Measurements from ENCODE around the gene CSRNP3.
"Not testable (repeated sequence)": the region's sequence is repeated elsewhere in the genome, so short reads cannot be mapped to it uniquely, and the experiment has no call there.

CSRNP3 gene

DNA sequence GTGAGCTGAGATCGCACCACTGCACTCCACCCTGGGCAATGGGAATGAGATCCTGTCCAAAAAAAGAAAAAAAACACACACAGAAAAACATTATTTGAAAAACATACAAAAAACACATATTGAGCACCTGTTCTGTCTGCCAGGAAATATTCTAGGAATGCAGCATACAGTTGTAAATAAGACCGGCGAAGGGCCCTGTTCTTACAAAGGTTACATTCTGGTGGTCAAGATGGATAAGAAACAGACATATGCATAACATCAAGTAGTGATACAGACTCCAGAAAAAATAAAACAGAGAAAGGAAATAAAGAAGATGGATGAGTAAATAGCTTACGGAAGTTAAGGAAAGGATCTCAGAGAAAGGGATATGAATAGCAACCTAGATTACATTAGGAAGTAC is 164.8 kb downstream of the CSRNP3 start:
- DNase-seq (ENCODE audit: low read depth in 2 of 2), result no peak

DNA sequence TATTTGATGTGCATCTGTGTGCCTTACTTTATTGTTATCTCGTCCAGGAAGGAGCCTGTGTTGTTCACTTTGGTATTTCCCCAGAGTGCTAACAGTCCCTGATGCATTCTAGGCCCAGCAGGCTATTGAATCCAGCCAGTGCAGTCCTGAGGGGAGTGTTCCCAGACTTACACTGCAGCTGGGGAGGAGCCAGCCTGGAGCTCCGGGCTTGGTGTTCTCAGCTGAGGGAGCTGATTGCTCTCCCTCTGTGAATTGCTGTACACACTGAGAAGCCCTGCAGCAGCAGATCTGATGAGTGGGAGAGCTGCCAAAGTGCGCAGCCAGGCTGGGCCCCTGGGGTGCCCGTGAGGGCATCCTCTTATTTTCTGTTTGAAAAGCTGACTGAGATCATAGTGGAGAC is 165.4 kb downstream of the CSRNP3 start:
- no peak for DNase-seq (ENCODE audit: low read depth in 2 of 2)

DNA sequence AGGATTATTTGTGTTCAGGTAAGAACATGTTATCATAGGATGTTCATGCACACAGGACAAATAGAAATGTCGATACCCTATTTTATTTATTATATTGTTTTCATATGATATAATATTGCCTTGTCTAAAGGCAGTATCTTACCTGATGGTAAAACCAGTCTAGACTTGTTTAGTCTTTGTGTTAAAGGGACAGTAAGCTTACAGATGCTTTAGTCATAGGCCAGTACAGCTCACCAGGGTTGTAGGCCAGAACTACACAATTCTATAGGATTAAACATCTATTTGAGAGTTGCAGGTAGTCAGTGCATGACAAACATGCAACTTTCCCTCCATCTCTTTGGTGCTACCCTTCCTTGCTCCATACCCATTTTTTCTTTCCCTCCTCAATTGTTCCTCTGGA is 166.0 kb downstream of the CSRNP3 start:
- DNase-seq (ENCODE audit: low read depth in 2 of 2), result no peak

DNA sequence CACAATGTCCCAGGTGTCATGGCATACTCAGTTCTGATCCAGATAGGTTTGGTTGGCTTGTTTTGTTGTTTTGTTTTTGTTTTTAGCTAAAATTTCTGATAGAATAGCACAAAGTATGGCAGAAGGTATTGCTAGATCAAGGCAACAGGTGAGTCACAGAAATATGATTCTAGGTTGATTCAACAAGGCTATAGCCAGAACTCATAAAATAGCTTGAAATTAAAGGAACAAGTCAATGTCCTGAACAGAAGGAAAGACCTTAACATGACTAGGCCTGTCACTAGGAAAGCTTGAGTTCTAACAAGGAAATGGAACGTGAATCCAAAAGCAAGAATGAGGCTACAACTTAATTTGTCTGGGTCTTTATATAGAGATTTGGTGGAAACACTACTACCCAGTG is 167.5 kb downstream of the CSRNP3 start:
- DNase-seq (ENCODE audit: low read depth in 2 of 2), result no peak

DNA sequence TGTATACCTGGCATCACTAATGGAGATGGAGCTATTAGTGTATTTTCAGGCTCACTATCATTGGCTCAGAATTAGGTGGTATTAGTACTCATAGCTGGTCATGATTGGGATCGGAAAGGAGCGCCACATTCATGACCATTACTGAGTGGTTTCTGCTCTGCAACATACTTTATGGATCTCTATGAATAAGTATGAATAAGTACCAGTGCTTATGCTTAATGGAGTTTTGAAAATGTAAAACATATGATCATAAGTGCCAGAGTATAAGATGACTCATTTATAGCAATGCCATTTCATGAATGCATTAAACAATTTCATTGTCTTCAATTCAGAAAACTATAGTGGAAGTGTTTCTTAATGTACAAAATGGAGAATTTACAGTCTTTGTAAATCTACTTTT is 167.9 kb downstream of the CSRNP3 start:
- no peak for DNase-seq (ENCODE audit: low read depth in 2 of 2)

DNA sequence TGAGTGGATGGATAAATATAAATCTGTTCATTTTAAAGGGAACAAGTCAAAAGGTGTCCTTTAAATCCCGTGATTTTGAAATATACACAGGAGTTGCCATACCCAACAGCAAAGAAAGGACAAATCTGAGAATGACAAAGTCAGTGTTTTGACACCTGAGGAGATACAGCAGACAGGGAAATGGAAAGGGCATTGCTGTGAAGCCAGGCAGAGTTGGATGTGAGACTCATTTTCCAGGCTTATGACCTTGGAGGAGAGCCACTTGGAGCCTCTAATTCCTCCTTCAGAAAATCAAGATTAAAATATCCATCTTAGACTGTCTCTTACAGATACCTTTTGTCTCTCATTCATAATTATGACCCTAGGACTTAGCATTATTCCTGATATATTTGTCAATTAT is 170.0 kb downstream of the CSRNP3 start:
- DNase-seq (ENCODE audit: low read depth in 2 of 2), result no peak

DNA sequence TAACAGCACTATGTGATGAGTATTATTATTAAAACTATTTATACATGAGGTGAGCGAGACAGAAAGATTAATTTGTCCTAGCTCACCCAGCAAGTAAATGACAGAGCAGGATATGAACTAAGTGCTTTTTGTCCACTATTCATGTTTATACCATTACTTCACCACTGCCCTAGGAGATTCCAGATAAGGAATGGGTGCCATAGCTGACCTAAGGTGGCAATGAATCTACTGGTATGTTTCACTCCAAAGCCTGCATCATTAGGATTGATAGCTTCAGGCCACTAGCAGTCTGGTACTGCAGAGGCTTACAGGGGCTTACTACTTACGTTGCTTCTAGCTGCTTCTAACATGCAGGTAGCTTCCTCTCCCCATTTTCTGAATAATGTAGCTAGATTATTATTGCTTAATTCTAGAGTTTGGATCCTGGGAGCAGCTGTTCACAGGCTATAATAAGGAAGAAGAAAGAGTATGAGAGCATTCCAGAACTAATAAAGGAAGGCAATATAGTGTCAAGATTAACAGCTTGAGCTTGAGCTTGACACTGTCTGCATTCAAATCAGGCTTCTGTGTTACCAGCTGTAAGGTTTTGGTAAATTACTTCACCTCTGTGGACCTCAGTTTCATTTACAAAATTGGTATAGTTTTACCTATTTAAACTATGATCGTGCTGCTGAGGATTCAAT is 170.9 kb downstream of the CSRNP3 start:
- DNase-seq (ENCODE audit: low read depth in 2 of 2), result no peak

DNA sequence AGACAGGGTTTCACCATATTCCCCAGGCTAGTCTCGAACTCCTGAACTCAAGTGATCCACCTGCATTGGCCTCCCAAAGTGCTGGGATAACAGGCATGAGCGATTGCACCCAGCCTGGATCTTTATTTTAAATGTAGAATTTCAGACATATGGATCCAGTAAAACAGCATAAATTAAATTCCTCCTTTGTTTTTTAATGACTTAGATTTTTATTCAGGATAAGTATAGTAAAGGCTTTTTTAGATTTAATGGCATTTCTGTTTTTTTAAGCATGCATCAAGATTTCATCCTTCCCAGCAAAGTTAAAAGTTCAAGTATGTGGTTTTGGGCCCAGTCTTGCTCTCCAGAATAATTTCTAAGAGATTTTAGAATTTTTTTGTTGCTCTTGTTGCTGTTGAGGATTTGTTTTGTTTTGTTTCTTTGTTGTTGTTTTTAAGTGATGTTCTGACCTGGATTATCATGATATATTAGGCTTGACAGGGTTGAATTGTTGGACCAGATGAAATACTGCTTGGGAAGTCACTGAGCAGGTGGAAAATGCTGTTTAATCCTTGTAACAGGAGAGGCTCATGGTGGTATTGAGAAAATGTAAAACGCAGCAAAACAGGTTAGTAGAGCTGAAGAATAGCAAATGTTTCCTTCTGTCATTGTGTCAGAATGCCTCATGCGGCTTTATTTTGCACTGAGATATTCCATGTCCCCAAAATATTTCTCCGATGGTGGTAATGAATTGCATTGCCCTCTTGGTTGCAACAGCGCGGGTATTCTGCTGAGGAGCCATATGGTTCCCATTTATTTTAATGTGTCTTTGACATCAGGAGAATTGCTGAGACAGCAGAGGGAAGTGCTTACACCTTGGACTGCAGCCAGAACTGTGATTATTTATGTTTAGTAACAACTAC is 176.7 kb downstream of the CSRNP3 start:
- DNase-seq (ENCODE audit: low read depth in 2 of 2), result no peak

DNA sequence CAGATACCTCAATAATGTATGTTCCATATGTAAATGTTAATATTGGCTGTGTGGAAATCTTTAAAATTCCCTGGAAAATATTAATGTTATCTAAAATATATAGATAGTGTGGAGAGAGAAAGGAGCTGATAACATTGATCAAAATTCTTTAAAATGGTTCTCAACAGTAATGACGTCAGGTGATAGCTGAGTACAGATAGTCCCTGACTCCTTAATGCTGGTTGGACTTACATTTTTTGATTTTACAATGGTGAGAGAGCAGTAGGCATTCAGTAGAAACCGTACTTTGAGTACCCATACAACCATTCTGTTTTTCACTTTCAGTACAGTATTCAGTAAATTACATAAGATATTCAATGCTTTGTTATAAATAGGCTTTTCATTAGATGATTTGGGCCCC is 177.9 kb downstream of the CSRNP3 start:
- DNase-seq (ENCODE audit: low read depth in 2 of 2), result no peak

DNA sequence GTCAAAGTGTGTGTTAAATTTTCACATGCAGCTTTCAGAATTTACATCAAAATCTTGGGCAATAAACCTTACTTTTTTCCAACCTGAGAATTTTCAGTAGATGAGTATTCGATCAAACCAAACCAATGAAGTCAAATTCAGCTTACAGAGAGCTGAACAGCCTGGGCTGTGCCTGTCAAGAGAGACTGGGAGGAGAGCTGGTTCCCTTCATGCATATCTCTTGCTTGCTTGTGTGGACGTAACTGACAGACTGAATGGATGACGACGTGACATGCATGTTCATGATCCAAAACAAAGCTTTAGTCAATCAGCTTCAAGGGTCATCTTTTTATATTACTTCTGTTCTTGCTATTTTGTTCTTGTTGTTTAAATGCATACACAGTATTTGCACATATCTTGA is 179.3 kb downstream of the CSRNP3 start:
- no peak for DNase-seq (ENCODE audit: low read depth in 2 of 2)

DNA sequence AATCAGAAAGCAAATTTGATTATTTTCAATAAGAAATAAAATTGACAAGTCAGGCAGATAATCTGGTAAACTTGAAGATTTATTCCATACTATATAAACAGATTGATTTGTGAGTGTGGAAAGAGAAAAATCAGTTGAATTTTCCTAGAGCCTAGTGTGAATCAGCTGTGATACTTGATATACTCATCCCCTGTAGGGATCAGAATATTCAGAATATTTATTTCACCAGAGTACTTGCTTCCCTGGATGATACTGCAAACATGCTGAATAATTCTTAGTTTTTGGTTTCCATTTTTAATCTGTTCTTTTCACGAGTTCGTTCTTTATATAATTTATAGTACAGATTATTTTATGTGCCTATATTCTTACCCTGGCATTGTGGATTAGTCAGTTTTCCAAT is 181.7 kb downstream of the CSRNP3 start:
- no peak for DNase-seq (ENCODE audit: low read depth in 2 of 2)

DNA sequence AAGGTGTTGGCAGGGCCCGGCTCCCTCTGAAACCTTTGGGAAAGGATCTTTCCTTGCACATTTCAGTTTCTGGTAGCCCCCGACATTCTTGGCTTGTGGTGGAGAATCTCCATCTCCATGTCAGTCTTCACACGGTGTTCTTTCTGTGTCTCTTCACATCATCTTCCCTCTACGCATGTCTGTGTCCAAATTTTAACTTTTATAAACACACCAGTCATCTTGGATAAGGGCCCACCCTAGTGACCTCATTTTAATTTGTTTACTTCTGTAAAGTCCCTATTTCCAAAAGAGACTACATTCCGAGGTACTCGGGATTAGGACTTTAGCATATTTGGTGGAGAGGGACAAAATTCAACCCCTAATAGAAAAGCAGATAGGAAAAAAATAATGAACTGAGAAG is 186.2 kb downstream of the CSRNP3 start:
- no peak for DNase-seq (ENCODE audit: low read depth in 2 of 2)

DNA sequence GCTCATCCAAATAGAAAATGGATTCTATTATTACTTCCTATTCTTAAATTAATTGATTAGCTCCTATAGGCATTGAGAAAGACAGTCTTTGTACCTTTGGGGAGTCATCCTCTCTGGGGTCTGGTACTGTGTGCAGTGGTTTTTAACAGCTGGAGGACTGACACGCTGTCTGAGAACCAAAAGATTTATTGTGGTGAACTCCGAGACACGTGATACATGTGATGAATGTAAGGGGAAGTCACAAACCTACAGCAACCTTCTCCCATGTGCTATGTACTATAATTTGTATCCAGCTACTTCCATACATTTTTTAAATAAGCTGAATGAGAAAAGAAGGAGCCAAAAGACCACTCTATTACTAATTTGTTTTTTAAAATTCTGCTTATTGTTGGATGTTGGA is 190.9 kb downstream of the CSRNP3 start:
- no peak for DNase-seq (ENCODE audit: low read depth in 2 of 2)

DNA sequence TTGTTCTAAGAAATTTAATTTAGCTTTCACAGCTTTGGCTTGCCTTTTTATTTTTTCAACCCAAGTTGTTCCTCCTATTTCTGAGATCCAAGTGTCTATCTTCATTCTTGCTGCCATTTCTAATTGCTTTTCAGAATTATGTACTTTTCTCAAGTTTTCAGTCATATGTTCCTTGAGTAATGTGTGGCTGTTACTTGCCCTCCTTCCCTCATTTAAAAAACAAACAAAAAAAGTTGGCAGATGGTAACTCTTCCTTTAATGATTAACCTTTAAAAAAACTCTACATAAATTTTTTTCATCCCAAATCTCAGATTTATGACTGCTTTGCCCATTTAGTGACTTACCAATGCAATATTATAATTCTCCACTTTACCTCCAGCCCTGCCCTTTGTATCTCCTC is 193.2 kb downstream of the CSRNP3 start:
- no peak for DNase-seq (ENCODE audit: low read depth in 2 of 2)

DNA sequence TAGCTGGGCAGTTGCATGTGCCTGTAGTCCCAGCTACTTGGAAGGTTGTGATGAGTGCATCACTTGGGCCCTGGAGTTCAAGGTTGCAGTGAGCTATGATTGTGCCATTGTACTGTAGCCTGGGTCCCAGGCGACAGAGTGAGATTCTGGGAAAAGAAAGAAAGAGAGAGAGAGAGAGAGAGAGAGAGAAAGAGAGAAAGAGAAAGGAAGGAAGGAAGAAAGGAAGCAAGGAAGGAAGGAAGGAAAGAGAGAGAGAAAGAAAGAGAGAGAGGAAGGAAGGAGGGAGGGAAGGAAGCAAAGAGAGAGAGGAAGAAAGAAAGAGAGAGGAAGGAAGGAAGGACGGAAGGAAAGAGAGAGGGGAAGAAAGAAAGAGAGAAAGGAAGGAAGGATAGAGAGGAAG is 196.1 kb downstream of the CSRNP3 start:
- no peak for DNase-seq (ENCODE audit: low read depth in 2 of 2)

DNA sequence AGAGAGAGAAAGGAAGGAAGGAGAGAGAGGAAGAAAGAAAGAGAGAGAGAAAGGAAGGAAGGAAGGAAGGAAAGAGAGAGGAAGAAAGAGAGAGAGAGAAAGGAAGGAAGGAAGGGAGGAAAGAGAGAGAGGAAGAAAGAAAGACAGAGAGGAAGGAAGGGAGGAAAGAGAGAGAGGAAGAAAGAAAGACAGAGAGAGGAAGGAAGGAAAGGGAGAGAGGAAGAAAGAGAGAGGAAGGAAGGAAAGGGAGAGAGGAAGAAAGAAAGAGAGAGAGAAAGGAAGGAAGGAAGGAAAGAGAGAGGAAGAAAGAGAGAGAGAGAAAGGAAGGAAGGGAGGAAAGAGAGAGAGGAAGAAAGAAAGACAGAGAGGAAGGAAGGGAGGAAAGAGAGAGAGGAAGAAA is 196.6 kb downstream of the CSRNP3 start:
- DNase-seq (ENCODE audit: low read depth in 2 of 2), result not testable (repeated sequence)

DNA sequence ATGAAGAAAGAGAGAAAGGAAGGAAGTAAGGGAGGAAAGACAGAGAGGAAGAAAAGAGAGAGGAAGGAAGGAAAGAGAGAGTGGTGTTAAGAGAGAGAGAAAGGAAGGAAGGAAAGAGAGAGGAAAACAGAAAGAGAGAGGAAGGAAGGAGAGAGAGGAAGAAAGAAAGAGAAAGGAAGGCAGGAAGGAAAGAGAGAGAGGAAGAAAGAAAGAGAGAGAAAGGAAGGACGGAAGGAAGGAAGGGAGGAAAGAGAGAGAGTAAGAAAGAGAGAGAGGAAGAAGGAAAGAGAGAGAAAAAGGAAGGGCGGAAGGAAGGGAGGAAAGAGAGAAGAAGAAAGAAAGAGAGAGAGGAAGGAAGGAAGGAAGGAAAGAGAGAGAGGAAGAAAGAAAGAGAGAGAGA is 197.1 kb downstream of the CSRNP3 start:
- DNase-seq (ENCODE audit: low read depth in 2 of 2), result no peak

DNA sequence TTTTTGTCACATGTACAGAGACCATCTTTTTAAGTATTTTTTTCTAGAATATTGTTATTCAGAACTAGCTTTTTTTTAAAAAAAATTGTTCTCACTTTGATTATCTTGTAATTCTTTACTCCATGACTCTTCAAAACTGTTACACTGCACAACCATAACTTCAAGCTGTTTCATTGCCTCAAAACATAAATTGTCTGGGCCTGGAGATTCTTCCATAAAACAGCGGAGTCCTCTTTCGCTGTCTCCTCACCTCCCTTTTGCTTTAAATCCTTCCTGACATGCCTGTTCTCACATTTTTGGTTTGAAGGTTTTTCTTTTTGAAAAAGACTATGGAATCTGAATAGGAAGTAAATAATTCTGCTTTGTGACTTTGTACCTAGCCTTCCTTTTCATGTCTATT is 197.9 kb downstream of the CSRNP3 start:
- DNase-seq (ENCODE audit: low read depth in 2 of 2), result no peak

DNA sequence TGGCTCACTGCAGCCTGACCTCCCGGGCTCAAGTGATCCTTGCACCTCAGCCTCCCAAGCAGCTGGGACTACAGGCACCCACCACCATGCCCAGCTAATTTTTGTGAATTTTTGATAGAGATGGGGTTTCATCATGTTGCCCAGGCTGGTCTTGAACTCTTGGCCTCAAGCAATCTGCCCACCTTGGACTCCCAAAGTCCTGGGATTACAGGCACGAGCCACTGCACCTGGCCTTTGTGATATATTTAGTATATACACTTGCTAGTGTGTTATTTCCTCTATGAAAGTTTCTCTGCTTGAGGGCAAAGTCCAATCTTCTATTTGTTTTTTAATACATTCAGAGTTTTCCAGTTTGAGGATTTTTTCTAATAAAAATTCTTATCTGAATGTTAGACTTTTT is 205.3 kb downstream of the CSRNP3 start:
- no peak for DNase-seq (ENCODE audit: low read depth in 2 of 2)

DNA sequence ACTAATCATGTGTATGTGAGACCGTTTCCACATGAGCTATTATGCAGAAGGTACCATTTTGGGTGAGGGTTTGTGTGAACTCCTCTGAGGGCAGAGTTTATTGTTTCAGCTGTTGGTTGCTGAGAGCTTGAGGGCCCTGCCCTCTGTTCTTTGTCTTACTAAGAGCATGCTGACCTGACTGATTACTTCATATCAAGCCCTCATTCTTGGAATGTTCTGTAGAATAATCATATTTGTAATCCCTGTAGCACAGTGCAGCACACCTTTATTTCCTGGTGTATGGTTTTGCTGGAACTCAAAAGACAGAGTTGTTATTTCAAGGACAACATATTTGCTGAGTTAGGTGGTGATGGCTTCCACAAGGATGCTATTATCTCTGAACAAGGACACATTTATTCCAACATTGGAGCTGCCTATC is 206.1 kb downstream of the CSRNP3 start:
- no peak for DNase-seq (ENCODE audit: low read depth in 2 of 2)

DNA sequence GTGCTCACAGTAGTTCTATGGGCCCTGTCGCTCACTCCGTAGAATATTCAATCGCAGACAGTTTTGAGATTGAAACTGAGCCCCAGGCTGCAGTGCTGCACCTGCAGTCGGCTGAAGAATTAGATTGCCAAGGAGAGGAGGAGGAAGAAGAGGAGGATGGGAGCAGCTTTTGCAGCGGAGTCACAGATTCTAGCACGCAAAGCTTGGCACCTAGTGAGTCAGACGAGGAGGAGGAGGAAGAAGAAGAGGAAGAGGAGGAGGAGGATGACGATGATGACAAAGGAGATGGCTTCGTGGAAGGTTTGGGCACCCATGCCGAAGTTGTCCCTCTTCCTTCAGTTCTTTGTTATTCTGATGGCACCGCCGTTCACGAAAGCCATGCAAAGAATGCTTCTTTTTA is 209.4 kb downstream of the CSRNP3 start:
- no peak for DNase-seq (ENCODE audit: low read depth in 2 of 2)

DNA sequence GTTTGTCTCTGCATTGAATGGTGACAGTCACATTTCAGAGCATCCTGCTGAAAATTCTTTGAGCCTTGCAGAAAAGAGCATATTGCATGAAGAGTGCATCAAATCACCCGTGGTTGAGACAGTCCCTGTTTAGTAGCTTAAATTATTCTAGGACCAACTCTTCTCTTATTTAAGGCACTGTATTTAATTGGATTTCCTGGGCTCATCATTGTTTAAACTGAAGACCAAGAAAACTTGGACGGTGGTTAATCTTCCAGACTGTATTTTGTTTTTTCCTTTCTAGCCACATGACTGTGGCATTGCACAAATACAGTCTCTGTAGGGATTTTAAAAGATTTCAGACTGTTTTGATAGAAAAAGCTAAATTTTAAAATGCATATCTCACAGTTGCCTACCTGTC is 210.1 kb downstream of the CSRNP3 start:
- no peak for DNase-seq (ENCODE audit: low read depth in 2 of 2)

DNA sequence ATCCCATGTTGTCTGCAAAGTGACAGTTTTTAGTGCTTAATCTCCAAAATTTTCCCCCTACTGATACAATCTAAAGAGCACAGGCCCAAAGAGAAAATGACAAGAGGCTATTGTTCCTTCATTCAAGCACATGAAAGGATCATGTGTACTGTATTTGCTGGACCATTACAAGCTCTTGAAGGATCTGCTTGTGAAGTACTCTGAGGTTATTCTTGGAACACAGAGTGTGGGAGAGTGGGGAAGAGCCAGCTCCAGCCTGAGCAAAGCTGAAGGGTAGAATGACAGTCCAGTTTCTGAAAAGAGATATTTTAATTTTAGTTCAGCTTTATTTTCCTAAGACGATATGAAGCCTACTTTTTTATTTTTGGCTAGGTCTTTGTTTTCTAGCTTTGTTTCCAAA is 212.3 kb downstream of the CSRNP3 start:
- DNase-seq (ENCODE audit: low read depth in 2 of 2), result no peak

Data from stimulated activated CD4-positive, alpha-beta T cell treated with anti-CD3 and anti-CD28 coated beads, Interleukin-1b, Interleukin-23, amount 100 ng/mL, for 1 hour (primary cell).